Left colon (tissue), 2 donors: ENCODE results near the gene PIK3C2G. TPM values are rescaled to one million over a fixed set of nuclear protein-coding genes. Genes with fewer than 3 reads are reported as not detected.
"Not testable (repeated sequence)": the region's sequence is repeated elsewhere in the genome, so short reads cannot be mapped to it uniquely, and the experiment has no call there.

Experiments used
- ATAC-seq: fragments of 200-7000 bp; cut with Tn5 transposase; one replicate; pipeline ENCODE4 v1.9.1; 2020; ENCODE audit warnings: mild to moderate bottlenecking, moderate library complexity
- DNase-seq, 2 donors: peaks; one replicate each; pipeline ENCODE4 v3.0.0-alpha.2; 2020
- intact Hi-C, 2 donors: fragments of 100-400 bp; cut with DNase I in 1 of 2; cut with micrococcal nuclease in 1 of 2; formaldehyde crosslinking; loops; one replicate each; pipeline versions ENCODE4 v1.11.2 to v1.14.0; 2022; cut with DNase I, micrococcal nuclease
- total RNA-seq, 2 donors: library from RNA; stranded (reverse); fragmentation: NEBNext Ultra II Directional; extraction: Animal tissue kit (Norgen Biotek cat#: 25700); gene quantifications; one replicate each; pipeline ENCODE4 v1.2.1, GENCODE V29; 2021
- donor health status: DM: no; HTN: no; CAD: no.
- donor health status: DM: yes; HTN: yes; CAD: no.

Gene PIK3C2G
- total RNA-seq, 2 donors from 2014 or later: 0.56 to 0.89 TPM

GRCh38 chr12:18646286-18646890, 385.1 kb downstream of the PIK3C2G start:
- no peak for ATAC-seq
- DNase-seq: no peak
- intact Hi-C loops: no loop called here

DNA sequence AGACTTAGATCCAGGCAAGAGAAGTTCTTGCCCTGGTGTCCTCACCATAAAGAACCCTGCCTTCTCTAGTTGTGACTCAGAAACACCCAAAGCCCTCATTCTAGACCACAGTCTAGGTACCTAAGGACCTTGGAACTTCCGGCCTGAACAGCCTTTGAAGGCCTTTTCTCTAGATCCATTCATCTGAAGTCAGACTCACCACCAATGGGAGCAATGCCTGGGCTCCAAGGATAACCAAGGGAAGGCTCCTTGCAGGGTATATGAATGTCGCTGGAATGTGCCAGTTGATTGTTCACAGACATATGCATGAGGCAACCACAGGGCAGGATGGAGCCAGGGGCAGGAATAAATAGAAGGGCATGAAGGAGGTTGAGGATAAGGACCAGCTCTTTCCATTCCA, 390.2 kb downstream of the PIK3C2G start:
- DNase-seq (no peak), ATAC-seq (no peak)
- intact Hi-C loops: no loop called here

- ATAC-seq (no peak), DNase-seq (no peak)
- intact Hi-C loops: no loop called here
These were observed 391.3 kb downstream of the PIK3C2G start for GRCh38 chr12:18652596-18652995.

GRCh38 chr12:18653465-18653864, 392.1 kb downstream of the PIK3C2G start:
- no peak for ATAC-seq
- DNase-seq: no peak
- intact Hi-C loops: no loop called here

- DNase-seq: no peak
- ATAC-seq: no peak
- intact Hi-C loops: no loop called here
These were observed 394.0 kb downstream of the PIK3C2G start for GRCh38 chr12:18655351-18655750.

DNA sequence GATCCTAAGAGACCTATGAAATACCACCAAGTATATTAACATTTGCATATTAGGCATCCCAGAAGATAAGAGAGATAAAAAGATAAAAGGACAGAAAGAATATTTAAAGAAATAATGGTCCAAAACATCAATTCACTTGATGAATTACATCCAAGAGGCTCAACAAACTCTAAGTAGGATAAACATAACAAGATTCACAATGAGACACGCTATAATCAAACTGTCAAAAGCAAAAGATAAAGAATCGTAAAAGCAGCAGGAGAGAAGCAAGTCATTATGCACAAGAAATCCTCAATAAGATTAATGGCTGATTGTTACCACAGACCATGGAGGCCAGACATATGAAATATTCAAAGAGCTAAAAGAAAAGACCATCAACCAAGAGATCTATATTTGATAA, 396.9 kb downstream of the PIK3C2G start:
- no peak for ATAC-seq
- intact Hi-C loops: no loop called here
- DNase-seq: no peak

DNA sequence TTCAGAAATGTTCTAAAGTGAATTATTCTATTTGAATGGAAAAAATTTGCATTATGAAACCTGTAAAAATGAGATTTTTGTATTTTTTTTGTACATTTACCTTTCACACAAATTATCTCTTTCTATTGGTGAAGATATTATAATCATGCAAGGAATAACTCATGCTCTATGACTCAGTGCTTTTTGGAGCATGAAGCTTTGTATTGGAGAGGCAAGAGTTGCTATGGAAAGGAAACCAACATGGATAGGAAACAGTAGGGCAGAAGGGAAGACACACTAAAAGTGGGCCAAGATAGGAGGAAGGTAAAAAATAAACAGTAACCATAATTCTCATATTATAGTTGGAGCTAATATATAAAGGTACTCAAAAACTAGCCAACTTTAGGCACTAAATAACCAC, 397.5 kb downstream of the PIK3C2G start:
- intact Hi-C loops: no loop called here
- DNase-seq (no peak), ATAC-seq (no peak)

DNA sequence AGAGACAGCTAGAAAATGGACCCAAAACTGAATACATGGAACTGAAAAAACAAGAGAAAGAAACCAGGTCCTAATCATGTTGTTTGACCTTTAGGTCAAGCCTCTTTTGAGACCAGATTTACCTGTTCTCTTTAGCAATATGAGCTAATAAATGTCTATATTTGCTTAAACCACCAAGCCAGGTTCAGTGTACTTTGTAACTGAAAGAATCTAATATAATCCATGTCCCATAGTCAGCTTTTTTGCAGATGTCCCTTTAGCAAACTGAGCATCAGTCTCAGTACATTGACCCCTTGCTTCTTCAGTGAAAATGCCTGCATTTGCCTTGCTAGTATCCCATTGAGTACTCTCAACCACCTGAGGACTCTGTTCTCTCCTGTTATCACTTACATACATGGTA, 414.8 kb downstream of the PIK3C2G start:
- no peak for ATAC-seq
- no peak for DNase-seq
- intact Hi-C loops: no loop called here

GRCh38 chr12:18676996-18677588, 415.8 kb downstream of the PIK3C2G start:
- intact Hi-C loops: no loop called here
- no peak for DNase-seq

GRCh38 chr12:18681818-18682217, 420.5 kb downstream of the PIK3C2G start:
- DNase-seq (no peak), ATAC-seq (no peak)
- intact Hi-C loops: no loop called here

More at GRCh38 chr12:18676996-18677588, 415.8 kb downstream of the PIK3C2G start:
- ATAC-seq: no peak

DNA sequence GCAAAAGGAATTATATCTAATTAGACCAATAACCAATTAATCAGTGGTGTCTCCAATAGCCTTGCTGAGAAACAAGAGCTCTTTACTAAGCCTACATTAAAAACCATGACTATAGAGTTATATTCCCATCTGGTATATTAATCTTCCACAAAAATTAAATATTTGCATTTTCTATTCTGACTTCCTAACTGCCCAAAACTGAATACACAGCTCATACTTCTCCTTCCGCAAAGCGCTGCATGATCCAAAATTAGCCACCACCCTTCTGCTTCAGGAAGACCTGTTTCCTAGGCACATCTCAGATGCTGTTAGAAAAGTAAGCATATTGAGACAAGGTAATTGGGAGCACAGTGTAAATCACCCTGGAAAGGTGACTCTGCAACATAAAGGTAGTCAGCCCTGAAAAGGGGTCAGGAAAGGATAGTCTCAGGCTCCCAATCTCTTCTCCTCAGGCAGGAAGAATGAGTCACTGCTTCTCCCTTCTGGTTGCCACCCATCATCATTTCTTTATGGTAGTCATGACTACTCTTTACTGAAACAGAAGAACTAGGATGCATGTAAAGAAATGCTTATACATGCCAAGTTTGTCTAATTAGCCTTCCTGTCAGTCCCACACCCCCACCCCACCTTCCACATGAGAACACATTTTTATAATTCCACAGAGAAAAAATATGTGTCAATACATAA, 422.2 kb downstream of the PIK3C2G start:
- intact Hi-C loops: no loop called here
- ATAC-seq: no peak
- no peak for DNase-seq

DNA sequence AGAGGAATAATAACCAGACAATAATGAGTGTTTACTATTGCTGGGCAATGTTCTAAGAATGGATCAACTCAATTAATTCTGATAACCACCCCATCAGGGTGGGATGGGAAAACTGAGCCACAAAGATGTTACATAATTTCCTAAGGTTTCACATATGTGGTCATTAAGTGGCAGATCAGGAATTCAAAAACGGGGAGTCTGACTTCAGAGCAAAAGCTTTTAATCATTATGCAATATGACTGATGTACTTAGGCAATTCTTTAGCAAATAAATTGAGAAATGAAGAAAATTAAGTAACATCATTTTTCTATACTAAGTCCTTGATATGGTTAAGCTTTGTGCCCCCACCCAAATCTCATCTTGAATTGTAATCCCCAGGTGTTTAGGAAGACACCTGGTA, 423.1 kb downstream of the PIK3C2G start:
- intact Hi-C loops: no loop called here
- DNase-seq (no peak), ATAC-seq (no peak)

GRCh38 chr12:18689771-18690170, 428.5 kb downstream of the PIK3C2G start:
- intact Hi-C loops: no loop called here
- no peak for DNase-seq

DNA sequence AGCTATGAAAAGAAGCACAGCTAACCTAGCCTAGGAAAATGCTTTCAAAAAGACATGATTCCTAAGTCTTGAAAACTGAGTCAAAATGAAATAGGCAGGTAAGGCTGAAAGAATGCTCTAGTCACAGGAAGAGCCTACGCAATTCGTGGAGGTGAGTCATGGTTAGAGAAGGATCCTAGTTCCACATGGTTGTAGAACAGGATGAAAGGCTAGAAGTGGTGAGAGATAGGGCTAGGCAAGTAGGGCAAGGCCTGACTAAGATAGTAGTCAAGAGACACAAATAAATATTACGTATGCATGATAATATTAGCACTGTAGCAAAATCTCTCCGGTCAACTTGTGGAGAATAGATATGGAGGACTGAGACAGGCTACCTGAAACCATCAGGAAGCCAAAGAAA, 429.3 kb downstream of the PIK3C2G start:
- intact Hi-C loops: no loop called here
- ATAC-seq (no peak), DNase-seq (no peak)

More at GRCh38 chr12:18689771-18690170, 428.5 kb downstream of the PIK3C2G start:
- ATAC-seq: no peak

DNA sequence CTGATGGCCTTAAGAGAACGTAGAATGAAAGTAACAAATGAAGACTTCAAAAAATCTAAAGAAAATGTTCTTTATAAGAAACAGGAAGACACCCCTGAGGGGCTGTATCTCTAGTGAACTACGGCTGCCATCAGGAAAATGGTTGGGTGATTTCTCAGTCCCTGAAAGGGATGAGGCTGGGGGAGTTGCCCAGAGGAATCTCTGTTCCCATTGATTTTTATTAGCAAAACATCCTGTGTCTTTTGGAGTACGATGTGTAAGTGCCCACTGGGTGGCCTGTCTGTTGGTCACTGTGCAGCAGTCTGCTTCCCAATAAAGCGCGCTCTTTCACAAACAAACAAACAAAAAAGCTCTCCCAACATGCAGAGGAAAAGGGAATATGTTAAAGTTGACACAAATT, 432.7 kb downstream of the PIK3C2G start:
- intact Hi-C loops, ATAC-seq, DNase-seq: not testable (repeated sequence)

DNA sequence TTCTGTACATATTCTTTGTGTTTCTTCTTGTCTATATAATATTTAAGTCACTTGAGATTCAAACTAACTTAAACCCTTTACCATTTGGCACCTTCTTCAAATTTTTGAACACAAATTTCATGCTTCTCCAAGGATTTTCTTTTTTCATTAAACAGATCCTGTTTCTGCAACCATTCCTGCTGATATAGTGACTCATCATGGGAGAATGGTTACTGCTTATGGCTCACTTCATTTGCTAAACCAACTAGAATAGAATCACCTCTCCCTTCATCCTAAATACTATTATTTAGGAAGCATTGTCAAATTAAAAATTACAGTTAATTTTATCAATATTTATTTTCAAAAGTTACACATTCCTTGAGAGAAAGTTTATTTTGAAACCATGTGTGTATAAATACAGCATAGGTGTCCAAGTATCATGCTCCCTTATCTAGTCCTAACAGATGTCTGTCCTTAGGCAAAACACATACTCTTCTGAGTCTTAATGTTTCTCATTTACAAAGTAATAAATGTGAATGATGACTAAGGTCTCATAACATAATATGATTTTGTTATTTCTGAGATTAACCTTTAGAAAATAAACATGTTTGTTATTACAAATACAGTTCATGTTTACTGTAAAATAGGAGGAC, 435.8 kb downstream of the PIK3C2G start:
- DNase-seq (no peak), ATAC-seq (no peak)
- intact Hi-C loops: no loop called here
